Stimulated activated CD8-positive, alpha-beta memory T cell treated with anti-CD3 and anti-CD28 coated beads, Interleukin-15, amount 100 ng/mL, for 48 hours (primary cell): ENCODE data around the gene BLOC1S1.

Source experiments
- DNase-seq, 2 donors: peaks; one replicate each; pipeline ENCODE4 v3.0.0-alpha.2; 2020; ENCODE audit warnings: low read depth in 2 of 2

Gene BLOC1S1

DNA sequence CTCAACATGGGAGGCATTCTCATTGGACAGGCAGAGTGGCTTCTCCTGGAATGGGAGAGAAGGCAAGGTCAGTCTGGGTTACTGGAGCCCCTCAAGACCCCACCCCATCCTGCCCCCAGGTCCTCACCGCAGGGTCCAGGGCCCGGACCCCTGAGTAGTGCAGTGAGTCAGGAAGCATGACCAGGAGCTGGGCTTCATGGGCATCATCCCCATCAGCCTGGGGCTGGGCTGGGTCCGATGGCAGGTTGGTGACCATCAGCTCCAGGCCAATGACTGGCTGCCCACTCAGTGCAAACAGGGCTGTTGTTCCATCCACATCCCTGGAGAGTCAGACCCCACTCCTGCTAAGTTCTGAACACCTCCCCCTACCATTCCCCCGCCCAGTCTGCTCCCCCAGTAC lies 21.2 kb upstream of the BLOC1S1 start:
- DNase-seq = no peak

DNA sequence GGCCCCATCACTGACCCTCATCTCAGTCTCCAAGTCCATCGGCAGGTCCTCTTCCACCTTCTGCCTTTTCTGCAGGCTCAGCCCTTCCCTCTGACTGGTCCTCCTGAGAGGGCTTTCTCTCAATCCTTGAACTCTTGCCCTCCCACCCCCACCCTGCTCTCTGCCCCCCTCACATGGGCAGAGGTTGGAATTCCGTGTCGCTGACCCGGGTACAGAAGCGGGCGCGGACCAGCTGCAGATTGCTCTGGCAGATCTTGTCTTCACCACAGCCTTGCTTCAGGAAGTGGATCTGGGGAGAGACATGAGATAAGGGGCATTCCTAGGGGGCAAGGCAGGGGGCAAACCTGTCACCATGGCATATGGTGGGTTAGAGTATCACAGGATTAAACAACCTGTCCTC lies 20.5 kb upstream of the BLOC1S1 start:
- DNase-seq = no peak

DNA sequence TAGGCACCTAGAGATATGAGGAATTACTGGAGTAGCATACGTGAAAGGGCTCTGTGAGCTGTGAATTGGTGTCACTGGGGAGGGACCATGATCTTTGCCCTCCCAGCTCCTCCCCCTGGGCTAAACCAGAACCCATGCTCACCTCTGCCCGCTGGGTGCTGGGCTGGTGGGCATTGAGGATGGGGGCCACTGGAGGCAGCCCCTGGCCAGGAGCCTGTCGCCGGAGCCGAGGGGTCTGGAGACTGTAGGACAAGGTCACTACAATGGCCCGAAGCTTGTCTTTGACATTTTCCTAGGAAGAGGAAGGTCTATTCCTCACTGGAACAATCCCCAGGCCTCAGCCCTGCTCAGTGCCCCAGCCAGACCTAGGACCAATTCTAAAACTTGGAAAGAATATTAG lies 19.7 kb upstream of the BLOC1S1 start:
- DNase-seq = no peak

DNA sequence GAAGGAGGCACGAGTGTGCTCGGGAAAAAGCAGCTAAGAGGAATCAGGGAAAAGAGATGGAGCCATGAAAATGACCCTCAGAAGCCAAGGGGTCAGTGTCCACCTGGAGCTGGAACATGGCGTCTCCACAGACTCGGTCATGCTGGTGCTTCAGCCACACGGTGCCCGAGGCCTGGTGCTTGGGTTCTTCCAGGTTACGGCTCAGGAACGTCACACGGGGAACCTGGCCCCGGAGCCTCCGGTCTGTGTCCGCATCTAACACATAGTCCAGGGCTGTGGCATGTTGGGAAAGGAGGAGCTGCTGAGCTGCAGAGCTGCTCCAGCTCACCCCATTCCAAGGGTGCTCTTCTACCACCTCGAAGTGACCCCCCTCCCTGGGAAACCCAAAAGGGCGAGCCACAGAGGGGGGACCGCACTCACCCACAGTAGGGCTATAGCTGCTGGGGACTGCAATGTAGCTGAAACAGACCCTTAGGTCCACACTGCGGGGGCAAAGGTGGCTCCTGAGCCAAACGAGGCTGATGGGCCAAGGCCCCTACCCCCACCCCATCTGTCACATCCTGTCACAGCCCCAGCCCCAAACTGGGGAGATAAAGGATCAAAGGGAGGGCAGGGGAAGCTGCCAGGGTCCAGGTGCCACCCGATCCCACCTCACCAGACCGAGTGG lies 18.9 kb upstream of the BLOC1S1 start:
- no peak for DNase-seq

DNA sequence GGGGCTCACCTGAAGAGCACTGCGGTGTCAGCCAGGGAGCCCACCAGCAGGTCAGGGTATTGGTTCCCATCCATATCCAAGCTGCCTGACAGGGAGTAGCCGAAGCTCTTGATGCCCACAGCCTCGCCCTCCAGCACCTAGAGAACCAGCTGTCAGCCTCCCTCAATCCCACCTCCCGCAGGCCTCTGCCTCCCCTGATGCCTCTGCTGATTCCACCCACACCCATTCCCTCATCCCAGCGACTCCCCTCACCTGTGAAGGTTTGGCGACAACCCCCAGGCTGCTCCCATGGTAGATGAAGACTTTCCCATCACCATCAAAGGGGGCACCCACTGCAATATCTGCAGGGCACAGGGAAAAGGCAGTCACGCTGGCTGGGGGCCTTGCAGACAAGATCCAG lies 18.2 kb upstream of the BLOC1S1 start:
- DNase-seq = no peak

DNA sequence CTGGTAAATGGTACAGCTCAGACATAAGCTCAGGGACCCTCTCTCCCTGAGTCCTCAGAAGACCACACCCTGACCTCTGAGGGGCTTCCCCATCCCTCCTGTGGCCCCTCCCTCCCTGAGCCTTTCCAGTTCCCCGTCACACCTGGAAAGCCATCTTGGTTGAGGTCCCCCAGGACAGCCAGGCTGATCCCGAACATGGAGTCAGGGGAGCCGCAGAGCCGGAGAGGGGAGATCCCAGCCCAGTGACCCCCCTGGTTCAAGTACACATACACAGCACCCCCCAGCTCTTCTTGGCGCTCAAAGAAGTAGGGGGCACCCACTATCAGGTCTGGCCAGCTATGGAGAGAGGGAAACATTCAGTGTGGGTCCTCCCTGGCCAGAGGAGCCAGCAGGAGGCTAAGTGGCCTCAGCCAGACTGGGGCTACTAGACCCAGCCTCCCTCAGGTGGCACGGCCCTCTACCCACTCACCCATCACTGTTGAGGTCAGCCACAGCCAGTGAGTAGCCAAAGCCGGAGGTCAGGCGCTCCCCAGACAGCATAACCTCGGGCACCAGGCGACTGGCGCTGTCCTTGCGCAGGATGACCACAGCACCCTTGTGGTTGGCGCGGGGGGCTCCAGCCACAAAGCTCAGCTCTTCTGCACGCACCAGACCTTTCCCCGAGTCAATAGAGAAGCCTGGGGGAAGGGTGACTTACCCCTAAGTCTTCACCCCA lies 17.4 kb upstream of the BLOC1S1 start:
- DNase-seq = no peak

DNA sequence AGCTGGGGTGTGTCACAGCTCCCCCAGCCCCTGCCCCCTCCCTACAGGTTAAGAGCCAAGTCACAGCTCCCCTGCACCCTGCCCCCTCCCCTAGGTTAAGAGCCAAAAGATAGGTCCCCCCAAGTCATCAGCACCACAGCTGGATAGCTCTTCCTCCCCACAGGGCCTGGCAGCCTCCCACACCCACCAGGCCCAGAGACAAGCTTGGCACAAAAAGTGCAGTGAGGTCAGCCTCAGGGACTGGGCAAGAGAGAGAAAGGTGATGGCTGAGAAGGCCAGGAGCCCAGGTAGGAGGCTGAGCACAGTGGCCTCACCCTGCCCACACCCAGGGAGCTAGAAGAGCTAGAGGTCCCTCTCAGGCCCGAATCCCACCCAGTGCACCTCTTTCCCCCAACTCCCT lies 16.9 kb upstream of the BLOC1S1 start:
- DNase-seq = no peak

DNA sequence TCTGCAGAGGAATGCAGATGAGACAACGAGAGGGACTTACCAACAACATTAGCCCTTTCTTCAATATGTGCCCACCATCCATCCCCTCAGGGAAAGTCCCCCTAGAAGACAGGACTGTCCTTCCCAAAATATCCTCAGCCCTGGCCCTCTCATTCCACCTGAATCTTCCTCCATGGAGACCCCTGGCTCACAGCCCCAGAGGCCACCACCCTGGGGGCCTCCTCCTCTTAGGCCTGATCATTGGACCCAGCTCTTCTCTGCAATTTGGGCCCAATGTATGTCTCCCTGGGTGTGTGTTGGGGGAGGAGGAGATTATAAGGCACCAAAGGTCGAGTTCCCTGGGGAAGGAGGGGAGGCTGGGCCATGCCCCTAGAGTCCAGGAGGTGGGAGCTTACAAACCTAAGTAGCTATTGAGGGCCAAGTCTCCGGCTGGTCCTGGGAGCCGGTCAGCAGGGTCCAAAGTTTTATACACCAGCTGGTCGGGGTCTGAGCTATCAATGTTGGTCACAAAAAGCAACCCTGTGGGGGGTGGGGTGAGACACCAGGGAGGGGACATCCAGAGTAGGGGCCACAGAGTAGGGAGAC lies 16.3 kb upstream of the BLOC1S1 start:
- no peak for DNase-seq

DNA sequence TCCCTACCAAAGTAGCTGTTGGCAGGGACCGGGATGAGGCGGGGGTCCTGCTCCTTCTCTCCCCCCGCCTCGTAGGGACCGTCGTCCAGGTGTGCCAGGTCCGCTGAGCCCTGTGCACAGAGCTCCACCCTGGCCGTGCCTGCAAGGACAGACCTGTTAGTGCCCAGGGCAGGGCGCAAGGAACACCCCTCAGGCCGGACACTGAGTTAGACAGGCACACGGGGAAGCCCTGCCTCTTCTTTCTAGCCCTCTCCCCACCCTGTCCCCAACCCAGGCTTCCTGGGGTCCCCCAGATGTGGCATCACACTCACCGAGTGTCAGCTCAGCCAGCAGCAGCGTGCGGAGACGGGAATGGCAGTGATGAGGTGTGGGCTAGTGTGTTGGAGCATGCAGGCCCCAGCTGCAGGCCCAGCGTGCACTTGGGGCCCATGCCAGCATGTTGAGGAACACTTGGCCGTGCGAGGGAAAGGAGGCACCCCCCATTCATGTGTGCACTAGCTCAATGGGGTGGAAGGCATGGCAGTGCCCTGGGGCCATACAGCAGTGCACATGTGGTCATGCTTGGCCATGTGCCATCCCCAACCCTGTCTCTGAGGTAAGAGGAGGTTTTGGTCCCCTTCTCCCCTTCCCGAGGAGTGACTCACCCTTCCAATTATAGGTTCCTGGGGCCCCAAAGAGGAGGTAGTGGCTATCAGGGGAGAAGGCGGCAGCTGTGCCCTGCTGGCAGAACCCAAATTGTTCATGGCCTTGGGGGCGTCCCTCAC lies 15.4 kb upstream of the BLOC1S1 start:
- DNase-seq = no peak

DNA sequence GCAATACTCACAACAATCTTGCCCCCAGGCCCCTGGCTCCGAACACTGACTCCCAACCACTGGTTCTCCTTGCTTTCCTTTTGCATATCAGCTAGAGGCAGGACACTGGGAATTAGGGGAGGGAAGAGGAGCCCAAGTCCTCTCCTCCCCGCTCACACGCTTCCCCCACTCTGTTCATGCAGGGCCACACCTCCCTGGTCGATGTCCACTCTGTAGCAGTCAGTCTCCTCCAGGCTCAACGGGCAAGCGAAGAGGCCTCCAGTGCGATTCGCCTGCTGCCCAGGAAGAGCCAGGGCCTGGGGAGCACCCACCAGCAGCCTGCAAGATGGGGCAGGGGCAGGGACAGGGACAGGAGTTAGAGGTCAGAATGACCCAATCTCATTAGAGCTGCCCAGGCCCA lies 13.0 kb upstream of the BLOC1S1 start:
- DNase-seq = no peak

DNA sequence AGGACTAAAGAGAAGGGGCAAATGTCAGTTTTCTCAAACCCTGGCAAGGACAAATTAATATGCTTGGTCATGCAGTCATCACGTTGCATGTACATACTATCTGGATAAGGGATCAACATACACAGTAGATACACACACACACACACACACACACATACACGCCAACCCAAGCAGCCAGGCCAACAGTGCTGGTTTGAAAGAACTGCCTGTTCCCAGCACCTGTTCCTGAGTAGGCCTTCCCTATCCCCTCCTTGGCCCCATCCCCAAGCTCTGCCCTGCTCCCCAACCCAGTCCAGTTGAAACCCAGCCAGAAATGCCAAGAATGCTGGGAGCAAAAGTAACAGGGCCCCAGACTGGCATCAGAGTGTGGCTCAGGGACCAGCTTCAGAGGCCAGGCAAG lies 12.6 kb upstream of the BLOC1S1 start:
- no peak for DNase-seq

DNA sequence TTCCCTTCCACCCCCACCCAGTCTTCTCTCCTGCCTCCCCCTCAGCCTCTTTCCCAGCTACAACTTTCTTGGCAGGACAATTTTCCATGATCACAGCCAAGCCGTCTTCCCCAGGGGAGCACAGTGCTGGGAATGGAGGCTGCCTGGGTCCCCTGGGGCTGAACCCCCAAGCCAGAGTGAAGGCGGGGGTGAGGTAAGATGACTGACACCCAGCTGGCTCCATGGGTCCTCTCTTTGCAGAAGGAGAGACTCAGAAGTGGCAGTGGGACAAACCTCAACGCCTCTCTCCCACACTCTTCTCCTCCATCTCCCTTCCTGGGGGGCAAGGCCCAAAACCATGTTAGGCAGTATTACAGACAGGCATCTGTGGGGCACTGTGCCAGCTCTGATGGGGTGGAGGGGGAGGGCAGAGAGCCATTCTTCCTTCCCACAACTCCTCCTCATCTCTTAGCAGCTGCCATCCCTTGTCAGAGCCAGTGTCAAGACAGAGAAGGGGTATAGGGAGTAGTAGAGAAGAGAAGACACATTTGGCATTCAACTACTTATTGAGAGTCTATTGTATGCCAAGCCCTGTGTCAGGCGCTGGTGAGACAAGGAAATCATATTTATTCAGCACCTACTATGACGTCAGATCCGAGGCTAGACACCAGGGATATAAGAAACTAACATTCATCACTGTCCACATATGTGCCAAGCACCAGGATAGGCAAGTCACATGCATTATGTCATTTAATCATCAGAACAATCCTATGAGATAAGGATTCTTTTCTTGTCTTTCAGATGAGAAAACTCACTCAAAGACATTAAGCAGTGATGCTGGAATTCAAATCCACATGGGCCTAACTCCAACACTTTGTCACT lies 11.7 kb upstream of the BLOC1S1 start:
- DNase-seq = no peak

DNA sequence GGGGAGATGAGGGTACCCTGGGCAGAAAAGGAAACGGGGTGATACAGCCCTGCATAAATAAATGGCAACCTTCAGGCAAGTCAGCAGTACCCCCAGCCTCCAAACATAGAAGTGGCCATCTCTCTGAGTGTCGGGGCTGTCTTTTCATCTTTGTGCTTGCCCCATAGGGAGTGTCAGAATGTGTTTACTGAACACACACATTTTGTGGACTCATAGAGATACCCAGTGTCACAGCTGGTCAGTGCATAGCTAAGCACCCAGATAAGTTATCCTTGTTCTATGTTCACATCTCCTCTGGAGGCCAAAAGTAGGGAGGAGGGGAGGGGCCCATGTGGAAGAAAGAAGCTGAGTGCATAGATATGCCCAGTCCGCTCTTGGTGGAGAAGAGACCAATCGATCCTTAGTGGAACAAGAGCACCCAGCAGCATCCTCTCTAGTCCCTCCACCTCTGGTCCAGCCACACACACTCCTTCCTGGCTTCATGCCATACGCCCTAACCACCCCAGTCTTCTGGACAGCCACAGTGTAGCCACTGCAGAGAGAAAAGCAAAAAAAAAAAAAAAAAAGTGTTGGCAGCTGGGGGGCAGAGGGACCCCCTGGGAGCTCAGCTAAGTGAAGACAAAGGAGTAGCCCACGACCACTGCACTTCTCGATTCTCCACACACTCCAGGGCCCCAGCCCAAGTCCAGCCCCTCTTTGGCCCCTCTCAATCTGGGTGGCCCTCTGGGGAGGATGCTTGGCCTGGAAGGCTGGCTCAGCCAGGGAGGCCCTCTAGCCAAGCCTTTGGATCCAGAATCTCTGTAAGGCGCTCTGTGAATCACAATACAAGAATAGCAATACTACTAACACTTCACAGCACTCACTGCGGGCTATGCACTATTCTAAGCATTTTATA lies 10.8 kb upstream of the BLOC1S1 start:
- no peak for DNase-seq

DNA sequence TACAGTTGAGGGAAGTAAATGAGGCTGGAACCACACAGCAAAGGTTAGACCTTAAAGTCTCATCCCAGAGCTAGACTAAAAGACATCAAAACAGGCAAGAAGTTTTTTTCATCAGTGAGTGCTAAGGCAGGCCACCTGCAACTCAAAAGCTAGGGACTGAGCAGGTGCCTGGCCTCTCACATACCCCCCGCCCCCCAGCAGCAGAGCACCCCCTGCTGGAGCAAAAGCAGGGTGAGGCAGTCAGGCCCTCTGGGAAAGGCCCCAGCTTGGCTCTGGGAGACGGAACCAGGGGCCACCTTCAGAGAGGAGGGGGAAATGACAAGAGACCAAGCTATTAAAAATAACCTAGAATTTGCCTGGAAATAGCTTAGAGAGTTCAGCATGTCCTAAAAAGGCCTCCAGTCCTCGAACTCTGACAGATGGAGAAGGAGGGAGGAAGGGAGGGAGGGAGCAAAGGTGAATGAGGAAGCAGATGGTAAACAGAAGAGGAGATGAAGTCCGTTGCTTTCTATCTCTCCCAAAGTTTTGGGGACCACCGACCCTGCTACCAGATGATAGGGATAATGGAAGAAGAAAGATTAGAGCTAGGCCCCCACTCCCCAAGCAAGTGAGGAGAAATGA lies 10.0 kb upstream of the BLOC1S1 start:
- DNase-seq = no peak

DNA sequence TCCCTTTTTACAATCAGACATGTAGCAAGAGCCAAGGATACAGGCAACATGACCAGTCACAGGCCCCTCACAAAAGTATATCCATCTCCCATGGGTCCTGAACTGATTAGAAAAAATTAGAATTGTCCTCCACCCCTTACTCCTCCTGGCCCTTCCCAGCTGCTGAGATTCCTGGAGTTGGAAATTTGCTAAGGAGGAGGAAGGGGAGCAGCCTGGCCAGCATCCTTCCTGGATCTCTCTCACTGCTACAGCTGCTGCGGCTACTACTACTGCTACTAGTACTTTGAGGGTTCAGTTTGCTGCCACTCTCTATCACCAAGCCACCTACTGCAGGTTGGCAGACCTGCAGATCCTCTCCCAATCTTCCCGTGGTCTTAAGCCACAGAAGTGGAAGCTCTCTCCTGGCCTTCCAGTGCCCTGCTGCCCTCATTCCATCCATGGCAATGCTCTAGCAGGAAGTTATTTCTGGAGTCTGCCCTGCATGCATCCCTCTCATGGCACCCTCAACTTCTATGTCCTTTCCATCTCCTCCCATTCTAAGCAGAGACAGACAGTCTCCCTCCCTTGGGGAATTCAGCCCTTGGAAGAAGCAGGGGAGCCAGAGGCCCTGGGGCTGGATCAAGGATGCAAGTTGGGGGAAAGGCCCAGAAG lies 9.2 kb upstream of the BLOC1S1 start:
- no peak for DNase-seq

DNA sequence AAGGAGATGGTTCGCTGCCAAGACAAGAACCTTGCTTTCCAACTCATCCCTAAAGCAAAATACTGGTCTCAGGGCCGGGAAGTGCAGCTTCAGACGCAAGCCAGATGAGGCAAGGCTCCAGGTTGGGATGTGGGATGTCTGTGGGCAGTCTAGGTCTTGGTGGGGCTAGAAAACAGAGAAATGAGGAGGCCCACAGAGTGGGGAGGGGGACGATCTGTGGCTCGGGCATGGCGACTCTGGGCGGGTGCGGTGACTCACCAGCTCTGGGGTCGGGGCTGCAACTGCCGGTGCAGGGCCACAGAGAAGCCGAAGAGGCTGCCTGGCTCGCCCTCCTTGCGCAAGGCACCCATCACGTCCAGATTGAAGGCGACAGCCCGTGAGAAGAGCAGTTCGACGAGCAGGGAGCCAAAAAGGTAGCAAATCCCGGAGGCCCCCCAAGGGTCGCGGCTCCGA lies 8.6 kb upstream of the BLOC1S1 start:
- no peak for DNase-seq

DNA sequence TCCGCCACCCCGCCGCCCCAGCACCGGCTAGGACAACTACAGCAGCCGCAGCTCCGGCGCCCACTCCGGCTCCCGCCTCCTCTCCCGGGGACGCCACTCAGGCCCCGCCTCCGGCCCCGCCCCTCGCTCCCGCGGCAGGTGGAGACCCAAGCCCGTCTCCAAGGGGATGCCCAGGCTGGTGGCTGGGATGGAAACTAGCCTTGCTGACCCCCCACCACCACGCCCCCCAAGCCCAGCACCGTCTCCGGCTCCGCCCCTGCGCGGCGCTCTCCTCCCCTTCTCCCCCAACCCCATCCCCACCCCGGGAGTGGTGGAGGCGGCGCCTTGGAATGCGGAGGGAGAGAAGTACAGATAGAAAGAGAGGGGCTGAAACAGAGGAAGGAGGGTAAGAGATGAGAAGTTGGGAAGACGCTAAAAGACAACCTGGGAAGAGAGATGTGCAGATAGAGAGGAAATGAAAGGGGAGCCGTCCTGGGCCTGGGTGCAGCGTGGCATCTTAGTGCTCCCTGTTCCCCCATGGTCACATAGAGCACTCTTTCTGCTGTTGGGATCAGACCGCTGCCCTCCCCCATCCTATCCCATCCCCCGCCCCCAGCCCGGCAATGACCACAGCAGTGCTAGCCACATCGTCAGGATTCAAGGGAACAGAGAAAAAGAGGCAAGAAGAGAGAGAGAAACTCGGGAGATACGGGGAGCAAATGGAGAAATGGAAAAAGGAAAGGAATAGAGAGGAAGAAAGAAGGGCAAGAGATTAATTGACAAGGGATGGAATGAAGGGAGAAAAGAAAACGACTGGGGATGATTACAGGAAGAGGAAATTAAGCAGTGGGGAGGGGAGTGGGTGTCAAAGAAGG lies 7.8 kb upstream of the BLOC1S1 start, which contains the start of gene ITGA7:
Gene ITGA7, minus strand, starts transcription at position 64 of the 854 bp plus-strand sequence. CDS start 222 bp downstream, outside the sequence.
- DNase-seq = peak; percentile 45 to 48

DNA sequence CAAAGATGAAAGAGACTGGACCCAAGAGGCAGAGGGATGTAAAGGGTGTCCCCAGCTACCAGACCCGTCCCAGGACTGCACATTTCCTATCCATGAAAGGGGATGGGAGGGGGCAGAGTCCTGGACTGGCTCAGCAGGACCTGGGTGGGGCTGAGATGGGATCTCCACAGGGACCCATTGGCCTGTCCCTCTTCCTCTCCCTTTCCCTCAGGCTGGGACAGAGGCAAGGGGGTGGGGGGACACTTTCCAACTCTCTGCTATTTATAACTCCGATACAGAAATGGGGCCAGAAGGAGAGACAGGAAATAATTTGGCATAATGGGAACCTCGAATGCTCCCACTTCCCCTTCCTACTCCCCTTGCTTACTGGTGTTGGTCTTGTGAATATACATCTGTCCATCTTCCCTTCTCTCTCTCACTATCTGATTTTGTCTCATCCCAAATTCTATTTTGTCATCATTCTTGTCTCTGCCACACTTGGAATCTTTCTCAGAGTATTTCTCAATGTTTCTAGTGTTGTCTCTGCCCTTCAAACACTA lies 7.1 kb upstream of the BLOC1S1 start:
- no peak for DNase-seq
